NOMO-1 treated with dmso at 0.1 percent for 144 hours (cell line): ENCODE results near the gene ARF5.
A peak's percentile ranks its signal among the peaks of the same experiment; 100 is the strongest.
"Not testable (repeated sequence)": the region's sequence is repeated elsewhere in the genome, so short reads cannot be mapped to it uniquely, and the experiment has no call there.

Experiments used
- DNase-seq: peaks from one replicate; lab custom pipeline; 2025; ENCODE audit not compliant: unreplicated experiment; lab: John Stamatoyannopoulos, UW

The ARF5 gene

GRCh38 chr7:127588019-127588696 is at the start of gene ARF5:
ARF5 (plus strand) TSS chr7:127588411; CDS start chr7:127588499, 88 bp downstream.
- peak; percentile 14 for DNase-seq

- no peak for DNase-seq
Measured at GRCh38 chr7:127539116-127539515, 49.1 kb upstream of the ARF5 start.

DNA sequence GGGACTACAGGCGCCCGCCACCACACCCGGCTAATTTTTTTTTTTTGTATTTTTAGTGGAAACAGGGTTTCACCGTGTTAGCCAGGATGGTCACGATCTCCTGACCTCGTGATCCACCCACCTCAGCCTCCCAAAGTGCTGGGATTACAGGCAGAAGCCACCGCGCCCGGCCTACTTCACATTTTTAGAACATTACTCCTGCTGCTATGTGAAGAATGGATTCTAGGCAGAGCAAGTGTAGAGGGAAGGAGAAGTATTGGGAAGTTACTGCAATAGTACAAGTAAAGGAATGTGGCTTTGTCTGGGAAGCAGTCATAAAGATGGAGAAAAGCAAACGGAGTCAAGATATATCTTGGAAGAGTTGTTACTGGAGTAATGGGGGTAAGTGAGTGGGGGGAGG is 47.8 kb upstream of the ARF5 start:
- DNase-seq, result not testable (repeated sequence)

DNA sequence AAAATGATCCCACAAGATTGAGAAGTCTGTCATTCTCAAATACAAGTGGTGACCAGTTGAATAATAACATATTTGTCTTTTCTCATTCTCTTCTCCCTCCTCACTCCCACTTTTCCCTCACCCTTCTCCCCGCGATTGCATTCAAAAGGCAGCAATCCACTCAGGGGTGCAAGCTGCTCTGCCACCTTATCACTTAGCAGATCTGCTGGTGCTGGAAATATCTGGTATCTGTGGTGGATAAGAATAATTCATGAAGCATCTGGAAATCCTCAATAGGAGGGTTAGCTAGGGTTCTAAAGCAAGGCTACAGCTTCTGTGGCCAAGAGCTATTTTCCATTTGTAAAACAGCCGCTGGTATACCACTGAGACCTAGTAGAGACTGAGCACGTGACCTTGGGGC is 46.7 kb upstream of the ARF5 start:
- no peak for DNase-seq

DNA sequence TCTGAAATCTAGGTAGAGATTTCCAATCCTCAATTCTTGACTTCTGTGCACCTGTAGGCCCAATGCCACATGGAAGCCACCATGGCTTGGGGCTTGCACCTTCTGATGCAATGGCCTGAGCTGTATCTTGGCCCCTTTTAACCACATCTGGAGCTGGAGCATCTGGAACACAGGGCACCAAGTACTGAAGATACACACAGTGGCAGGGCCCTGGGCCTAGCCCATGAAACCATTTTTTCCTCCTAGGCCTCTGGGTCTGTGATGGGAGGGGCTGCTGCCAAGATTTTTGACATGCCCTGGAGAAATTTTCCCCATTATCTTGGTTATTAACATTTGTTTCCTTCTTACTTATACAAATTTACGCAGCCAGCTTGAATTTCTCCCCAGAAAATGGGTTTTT is 41.9 kb upstream of the ARF5 start:
- no peak for DNase-seq

DNA sequence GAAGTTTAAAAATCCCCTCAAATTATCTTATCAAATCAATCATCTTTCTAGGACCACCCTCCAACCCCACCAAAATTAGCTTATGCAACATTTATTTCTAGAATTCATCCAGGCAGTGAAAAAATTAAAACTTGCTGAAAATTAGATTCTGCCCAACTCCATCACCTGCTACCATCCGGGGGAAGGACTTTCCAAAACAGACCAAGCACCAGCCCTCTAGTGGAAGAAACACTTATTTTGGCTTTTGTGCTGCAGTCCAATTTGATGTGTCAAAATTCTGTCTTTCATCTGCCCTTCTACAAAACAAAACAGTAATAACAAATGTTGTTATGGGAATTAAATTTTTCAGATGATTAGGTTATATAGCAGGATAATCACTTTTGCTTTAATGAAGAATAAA is 38.0 kb upstream of the ARF5 start:
- no peak for DNase-seq

DNA sequence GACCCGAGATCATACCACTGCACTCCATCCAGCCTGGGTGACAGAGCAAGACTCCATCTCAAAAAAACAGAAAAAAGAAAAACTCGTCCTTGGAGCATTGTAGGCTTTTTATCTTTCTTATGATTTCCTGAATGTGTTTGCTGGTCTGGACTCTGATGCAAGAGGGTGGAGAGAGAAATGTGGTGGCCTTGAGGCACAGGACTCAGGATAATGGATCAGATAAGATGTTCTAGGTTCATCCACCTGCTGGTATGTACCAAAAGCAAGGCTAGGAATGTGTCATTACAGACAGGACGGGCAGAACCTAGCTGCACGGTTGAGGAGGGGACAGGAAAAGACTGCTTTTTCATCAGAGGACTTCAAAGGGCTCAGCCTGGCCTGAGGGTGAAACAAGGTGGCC is 36.3 kb upstream of the ARF5 start:
- DNase-seq, result no peak

- DNase-seq, result no peak
Measured at GRCh38 chr7:127556404-127556803, 31.8 kb upstream of the ARF5 start.

DNA sequence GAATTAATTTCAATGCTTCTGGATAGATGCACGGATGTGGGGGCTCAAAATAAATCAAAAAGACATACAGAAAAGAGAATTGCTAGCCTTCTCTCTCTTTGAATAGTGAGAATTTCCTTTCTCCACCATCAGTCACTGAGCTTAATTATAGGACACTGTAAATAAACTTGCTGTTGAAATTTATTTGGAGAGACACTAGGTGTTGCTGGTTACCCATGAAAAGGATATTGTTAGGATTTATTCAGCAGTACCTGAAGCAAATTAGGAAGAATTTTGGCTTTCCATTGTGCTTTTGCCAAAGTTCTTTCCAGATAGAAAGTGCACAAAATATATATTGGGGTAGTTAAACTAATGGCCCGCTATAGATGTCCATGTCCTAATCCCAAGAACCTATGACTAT is 30.4 kb upstream of the ARF5 start:
- DNase-seq, result no peak

GRCh38 chr7:127566242-127566641 is 22.0 kb upstream of the ARF5 start:
- no peak for DNase-seq

- DNase-seq, result not testable (repeated sequence)
Measured at GRCh38 chr7:127568034-127568433, 20.2 kb upstream of the ARF5 start.

DNA sequence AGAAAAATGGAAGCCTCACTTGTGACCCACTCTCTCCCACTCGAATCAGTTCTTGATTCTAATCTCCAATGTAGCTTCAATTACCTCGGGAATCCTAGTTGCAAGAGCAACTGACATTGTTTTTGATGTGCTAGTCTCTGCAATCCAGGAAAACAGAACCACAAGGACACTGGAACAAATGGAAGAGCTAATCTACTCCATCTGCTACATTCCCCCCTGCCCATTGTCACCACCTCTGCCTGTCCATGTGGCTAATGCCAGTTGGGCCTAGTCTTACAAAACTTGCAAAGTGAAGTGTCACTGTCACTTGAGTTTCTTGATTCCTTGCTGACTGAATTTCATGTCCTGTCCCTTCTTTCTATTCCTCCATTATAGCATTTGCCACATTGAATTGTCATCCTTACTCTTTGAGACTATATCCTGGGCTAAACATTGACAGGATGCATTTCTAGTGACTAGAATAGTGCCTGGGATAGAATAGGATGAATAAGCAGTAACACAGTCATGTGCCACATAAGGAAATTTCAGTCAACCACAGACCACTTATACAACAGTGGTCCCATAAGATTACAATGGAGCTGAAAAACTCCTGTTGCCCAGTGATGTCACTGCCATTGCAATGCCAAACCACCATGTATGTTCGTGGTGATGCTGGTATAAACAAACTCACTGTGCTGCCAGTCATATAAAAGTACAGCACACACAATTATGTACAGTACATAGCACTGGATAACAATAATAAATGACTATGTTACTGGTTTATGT is 16.3 kb upstream of the ARF5 start:
- no peak for DNase-seq

DNA sequence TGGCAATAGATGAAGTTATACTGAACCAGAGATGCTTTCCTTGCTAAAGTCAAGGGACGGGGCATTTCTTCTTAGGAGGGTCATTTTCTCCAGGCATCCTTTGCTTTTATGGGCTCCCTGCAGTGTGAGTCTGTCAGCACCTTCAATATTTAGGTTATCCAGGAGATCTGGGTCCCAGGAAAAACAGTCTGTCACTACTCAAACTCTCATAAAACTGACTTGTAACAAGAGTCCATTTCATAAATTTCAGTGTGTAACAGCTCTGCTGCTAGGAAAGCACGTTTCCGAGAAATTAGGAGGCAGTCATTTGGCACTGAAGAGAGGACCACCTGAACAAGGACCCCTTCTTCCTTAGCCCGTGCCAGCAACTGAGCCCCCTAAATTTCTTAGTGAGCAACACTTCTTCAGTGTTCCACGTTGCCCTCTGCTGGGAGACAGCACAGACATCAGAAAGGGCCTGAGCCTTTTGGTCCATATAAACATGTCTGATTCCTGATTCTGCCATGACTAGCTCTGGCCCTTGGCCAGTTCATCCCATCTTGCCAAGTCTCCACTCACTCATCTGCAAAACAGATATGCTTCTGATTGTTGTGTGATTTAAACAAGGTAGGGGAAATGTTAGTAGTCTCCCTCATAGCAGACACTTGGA is 10.1 kb upstream of the ARF5 start:
- DNase-seq, result no peak

DNA sequence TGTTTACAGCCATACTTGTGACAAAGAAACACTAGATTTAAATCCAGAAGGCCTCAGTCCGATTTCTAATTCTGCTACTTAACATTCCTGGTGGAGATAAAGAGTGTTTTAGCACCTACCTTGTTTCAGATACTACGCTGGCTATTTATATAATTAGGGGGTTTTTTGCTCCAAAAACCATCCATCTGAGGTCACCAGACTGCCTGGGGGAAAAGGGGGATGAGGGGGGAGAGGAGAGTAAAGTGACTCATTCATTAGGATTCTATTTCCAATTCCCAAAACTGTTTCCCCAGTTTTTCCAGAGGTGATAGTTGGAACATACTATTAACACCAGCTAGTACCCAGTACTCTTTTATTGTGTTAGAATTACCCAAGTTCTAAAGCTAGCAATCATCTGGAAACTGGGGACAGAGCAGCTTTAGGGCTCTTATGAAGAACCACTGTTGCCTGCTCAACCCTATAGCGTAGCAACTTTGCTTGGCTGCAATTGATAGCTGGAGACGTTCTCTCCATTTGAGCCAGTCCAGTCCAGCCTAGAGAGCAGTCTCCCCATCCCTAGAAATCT is 9.4 kb upstream of the ARF5 start:
- no peak for DNase-seq

DNA sequence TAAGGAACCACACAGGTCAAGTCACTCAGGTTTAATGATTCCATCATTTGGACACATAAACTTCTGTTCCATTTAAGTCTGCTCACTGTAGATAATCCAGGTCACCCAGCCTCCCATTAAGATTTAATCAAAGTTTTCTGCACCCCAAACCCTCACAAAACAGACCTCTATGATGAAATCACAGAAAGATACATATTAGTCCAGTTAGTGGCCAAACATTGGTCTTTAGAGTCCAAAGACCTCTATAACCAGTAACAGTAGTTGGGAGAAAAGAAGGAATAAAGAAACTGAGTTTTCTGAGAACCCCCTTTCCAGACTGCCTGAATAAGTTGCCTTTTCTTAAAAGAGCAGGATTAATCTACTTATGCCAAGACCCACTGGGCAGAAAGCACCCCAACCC is 7.6 kb upstream of the ARF5 start:
- no peak for DNase-seq

DNA sequence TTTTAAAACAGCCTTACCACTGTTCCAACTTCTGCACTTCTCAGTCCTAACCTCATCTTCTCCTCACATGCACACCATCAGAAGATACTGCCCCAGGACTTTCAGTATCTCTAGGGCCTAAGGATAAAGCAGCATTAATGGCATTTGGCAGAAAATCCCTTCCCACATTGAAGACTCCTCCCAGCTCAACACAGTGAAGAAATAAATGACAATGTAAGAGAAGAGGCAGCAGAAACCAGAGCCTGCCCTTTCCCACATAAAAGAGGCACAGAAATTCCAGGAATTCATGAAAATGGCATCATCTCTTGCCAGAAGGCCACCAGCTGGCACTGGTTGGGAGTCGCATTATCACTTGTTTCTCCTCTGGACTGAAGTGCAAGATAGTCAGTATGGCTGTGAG is 6.5 kb upstream of the ARF5 start:
- no peak for DNase-seq

- DNase-seq, result no peak
Measured at GRCh38 chr7:127582361-127582760, 5.8 kb upstream of the ARF5 start.

- DNase-seq, result no peak
Measured at GRCh38 chr7:127584648-127585043, 3.6 kb upstream of the ARF5 start.

- DNase-seq, result peak; percentile 5
Measured at GRCh38 chr7:127585044-127585953, 2.9 kb upstream of the ARF5 start, which contains the start of gene GCC1. GCC1 (minus strand) TSS chr7:127585596; CDS start chr7:127585182, 414 bp downstream.

DNA sequence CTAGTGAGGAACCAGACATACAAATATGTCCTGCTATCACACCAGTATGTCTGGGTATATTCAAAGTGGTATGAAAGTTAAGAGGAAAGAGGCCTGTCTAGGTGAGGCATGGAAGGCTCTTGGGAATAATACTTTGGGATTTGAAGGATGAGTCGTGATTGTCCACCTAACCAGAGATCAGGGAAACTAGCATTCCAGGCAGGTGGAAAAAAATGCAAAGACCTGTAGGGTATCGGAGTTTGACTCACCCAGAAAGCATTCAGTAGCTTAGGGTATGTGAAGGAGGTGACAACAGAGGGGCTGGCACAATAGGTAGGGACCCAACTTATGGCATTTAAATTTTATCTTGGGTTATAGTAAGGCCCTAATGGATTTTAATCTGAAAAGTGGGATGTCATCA is 1.9 kb upstream of the ARF5 start:
- DNase-seq, result no peak

- DNase-seq, result no peak
Measured at GRCh38 chr7:127587663-127588018, 570 bp upstream of the ARF5 start.
